SK-N-SH treated with all-trans-retinoic acid at 6 μM for 48 hours (cell line): ENCODE measurements around the gene CHRNA4.

Experiments used
- ATAC-seq: fragments of 200-7000 bp; cut with Tn5 transposase; 3 replicates; pipeline ENCODE4 v1.9.1; 2020; ENCODE audit warnings: mild to moderate bottlenecking, moderate library complexity
- ARNTL ChIP-seq: fragments of 450-650 bp; formaldehyde crosslinking; IDR thresholded peaks from 2 replicates; pipeline ENCODE4 v1.5.0; 2020; ENCODE audit warnings: low read depth, mild to moderate bottlenecking, moderate library complexity, borderline replicate concordance
- BACH2 ChIP-seq: fragments of 250-450 bp; sonication (Bioruptor Pico); IDR thresholded peaks from 2 replicates; pipeline ENCODE4 v1.9.0; 2021; ENCODE audit warnings: mild to moderate bottlenecking, borderline replicate concordance
- CSDC2 ChIP-seq: fragments of 250-450 bp; sonication (Bioruptor Pico); IDR thresholded peaks from 2 replicates; pipeline ENCODE4 v1.5.0; 2020; ENCODE audit warnings: mild to moderate bottlenecking, moderate library complexity
- ESRRG ChIP-seq: fragments of 250-450 bp; sonication (Bioruptor Pico); IDR thresholded peaks from 2 replicates; pipeline ENCODE4 v1.6.1; 2021; ENCODE audit warnings: mild to moderate bottlenecking
- GLIS3 ChIP-seq: fragments of 250-450 bp; sonication (Bioruptor Pico); IDR thresholded peaks from 2 replicates; pipeline ENCODE4 v1.5.0; 2020; ENCODE audit warnings: mild to moderate bottlenecking, moderate library complexity
- ISL1 ChIP-seq: fragments of 250-450 bp; sonication (Bioruptor Pico); IDR thresholded peaks from 2 replicates; pipeline ENCODE4 v2.1.2; 2022; ENCODE audit warnings: mild to moderate bottlenecking, moderate library complexity
- OSR1 ChIP-seq: fragments of 250-450 bp; sonication (Bioruptor Pico); IDR thresholded peaks from 2 replicates; pipeline ENCODE4 v1.8.0; 2022; ENCODE audit warnings: moderate library complexity, mild to moderate bottlenecking, inconsistent platforms
- PPARA ChIP-seq: fragments of 250-450 bp; sonication (Bioruptor Pico); IDR thresholded peaks from 2 replicates; pipeline ENCODE4 v1.5.0; 2020; ENCODE audit warnings: mild to moderate bottlenecking, borderline replicate concordance
- RARB ChIP-seq: fragments of 250-450 bp; sonication (Bioruptor Pico); IDR thresholded peaks from 2 replicates; pipeline ENCODE4 v1.8.0; 2021; ENCODE audit warnings: mild to moderate bottlenecking, moderate library complexity
- SNAI2 ChIP-seq: fragments of 250-450 bp; sonication (Bioruptor Pico); IDR thresholded peaks from 2 replicates; pipeline ENCODE4 v1.5.0; 2020; ENCODE audit warnings: mild to moderate bottlenecking, moderate library complexity
- TCF4 ChIP-seq: fragments of 250-450 bp; sonication (Bioruptor Pico); IDR thresholded peaks from 2 replicates; pipeline ENCODE4 v1.8.0; 2021; ENCODE audit warnings: mild to moderate bottlenecking, moderate library complexity, borderline replicate concordance
- TOX ChIP-seq: fragments of 250-450 bp; sonication (Bioruptor Pico); IDR thresholded peaks from 2 replicates; pipeline ENCODE4 v1.8.0; 2021; ENCODE audit warnings: mild to moderate bottlenecking, moderate library complexity, borderline replicate concordance
- ZC3H10 ChIP-seq: fragments of 250-450 bp; sonication (Bioruptor Pico); IDR thresholded peaks from 2 replicates; pipeline ENCODE4 v1.5.1; 2021; ENCODE audit warnings: mild to moderate bottlenecking, moderate library complexity
- ZFP3 ChIP-seq: fragments of 250-450 bp; sonication (Bioruptor Pico); IDR thresholded peaks from 2 replicates; pipeline ENCODE4 v1.5.0; 2020; ENCODE audit warnings: mild to moderate bottlenecking, moderate library complexity
- ZFP30 ChIP-seq: fragments of 450-650 bp; formaldehyde crosslinking; IDR thresholded peaks from 2 replicates; pipeline ENCODE4 v1.5.0; 2022; ENCODE audit warnings: mild to moderate bottlenecking, moderate library complexity
- ZNF70 ChIP-seq: fragments of 450-650 bp; formaldehyde crosslinking; IDR thresholded peaks from 2 replicates; pipeline ENCODE4 v1.5.0; 2020; ENCODE audit warnings: mild to moderate bottlenecking, moderate library complexity
- ZNF8 ChIP-seq: fragments of 450-650 bp; formaldehyde crosslinking; IDR thresholded peaks from 2 replicates; pipeline ENCODE4 v1.5.0; 2020; ENCODE audit warnings: mild to moderate bottlenecking, moderate library complexity
- TF ChIP-seq, protein P1 (sequence below): fragments of 250-450 bp; sonication (Bioruptor Pico); IDR thresholded peaks from 2 replicates; pipeline ENCODE4 v1.8.0; 2021; ENCODE audit warnings: low read depth, mild to moderate bottlenecking, moderate library complexity, borderline replicate concordance
- TF ChIP-seq, protein P2 (sequence below): fragments of 250-450 bp; sonication (Bioruptor Pico); IDR thresholded peaks from 2 replicates; pipeline ENCODE4 v1.8.0; 2020; ENCODE audit warnings: mild to moderate bottlenecking, moderate library complexity, borderline replicate concordance
- TF ChIP-seq, protein P3 (sequence below): fragments of 250-450 bp; sonication (Bioruptor Pico); IDR thresholded peaks from 2 replicates; pipeline ENCODE4 v1.5.0; 2020; ENCODE audit warnings: mild to moderate bottlenecking, moderate library complexity
- TF ChIP-seq, protein P4 (sequence below): fragments of 250-450 bp; sonication (Bioruptor Pico); IDR thresholded peaks from 2 replicates; pipeline ENCODE4 v1.5.1; 2020; ENCODE audit warnings: low read depth, mild to moderate bottlenecking, moderate library complexity

The CHRNA4 gene

DNA sequence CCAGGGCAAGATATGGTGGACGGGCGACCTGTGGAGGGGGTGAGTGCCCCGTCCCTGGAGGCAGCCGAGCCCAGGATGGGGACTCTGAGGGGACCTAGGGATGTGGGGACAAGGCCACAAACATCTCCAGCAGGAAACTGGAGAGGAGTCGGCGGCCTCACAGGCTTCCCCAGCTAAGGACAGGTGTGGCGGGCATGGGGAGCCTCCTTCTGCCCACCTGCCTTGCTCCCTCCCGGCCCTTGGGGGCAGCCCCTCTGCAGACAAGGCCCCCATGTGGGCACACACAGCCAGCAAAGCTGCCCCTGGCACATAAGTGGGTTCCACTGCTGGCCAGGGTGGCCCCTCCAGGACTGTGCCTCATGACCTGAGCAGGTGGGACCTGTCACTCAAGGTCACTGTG, 4.6 kb downstream of the CHRNA4 start (continued):
- TF ChIP-seq, protein P1, sequence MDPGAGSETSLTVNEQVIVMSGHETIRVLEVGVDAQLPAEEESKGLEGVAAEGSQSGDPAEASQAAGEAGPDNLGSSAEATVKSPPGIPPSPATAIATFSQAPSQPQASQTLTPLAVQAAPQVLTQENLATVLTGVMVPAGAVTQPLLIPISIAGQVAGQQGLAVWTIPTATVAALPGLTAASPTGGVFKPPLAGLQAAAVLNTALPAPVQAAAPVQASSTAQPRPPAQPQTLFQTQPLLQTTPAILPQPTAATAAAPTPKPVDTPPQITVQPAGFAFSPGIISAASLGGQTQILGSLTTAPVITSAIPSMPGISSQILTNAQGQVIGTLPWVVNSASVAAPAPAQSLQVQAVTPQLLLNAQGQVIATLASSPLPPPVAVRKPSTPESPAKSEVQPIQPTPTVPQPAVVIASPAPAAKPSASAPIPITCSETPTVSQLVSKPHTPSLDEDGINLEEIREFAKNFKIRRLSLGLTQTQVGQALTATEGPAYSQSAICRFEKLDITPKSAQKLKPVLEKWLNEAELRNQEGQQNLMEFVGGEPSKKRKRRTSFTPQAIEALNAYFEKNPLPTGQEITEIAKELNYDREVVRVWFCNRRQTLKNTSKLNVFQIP (CRISPR knock-in tag) = no peak

DNA sequence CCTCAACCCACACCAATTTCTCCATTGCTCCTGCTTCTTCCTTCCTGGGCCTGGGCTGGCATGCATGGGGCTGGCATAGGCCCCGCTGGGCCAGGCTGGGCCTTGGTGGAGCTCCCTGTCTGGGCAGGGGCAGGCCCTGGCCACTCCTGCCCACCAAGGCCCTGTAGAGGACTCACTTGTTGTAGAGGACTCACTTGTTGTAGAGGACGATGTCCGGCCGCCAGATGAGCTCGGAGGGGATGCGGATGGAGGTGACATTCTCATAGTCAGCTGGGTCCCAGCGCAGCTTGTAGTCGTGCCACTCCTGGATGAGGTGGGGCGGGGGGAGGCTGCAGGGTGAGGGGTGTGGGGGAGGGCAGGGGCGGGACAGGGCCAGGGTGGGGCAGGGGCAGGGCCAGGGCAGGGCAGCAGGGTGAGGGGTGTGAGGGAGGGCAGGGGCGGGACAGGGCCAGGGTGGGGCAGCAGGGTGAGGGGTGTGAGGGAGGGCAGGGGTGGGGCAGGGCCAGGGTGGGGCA, 5.3 kb downstream of the CHRNA4 start:
- TF ChIP-seq OSR1 (CRISPR knock-in tag) (no peak), ZNF8 (CRISPR knock-in tag) (no peak), ESRRG (CRISPR knock-in tag) (no peak), GLIS3 (no peak), ZC3H10 (CRISPR knock-in tag) (no peak), CSDC2 (CRISPR knock-in tag) (no peak), ISL1 (CRISPR knock-in tag) (no peak), ZFP3 (no peak), RARB (CRISPR knock-in tag) (no peak), TOX (no peak), ZNF70 (CRISPR knock-in tag) (no peak), ZFP30 (no peak), TCF4 (CRISPR knock-in tag) (no peak), ARNTL (CRISPR knock-in tag) (no peak)
- TF ChIP-seq, protein P2, sequence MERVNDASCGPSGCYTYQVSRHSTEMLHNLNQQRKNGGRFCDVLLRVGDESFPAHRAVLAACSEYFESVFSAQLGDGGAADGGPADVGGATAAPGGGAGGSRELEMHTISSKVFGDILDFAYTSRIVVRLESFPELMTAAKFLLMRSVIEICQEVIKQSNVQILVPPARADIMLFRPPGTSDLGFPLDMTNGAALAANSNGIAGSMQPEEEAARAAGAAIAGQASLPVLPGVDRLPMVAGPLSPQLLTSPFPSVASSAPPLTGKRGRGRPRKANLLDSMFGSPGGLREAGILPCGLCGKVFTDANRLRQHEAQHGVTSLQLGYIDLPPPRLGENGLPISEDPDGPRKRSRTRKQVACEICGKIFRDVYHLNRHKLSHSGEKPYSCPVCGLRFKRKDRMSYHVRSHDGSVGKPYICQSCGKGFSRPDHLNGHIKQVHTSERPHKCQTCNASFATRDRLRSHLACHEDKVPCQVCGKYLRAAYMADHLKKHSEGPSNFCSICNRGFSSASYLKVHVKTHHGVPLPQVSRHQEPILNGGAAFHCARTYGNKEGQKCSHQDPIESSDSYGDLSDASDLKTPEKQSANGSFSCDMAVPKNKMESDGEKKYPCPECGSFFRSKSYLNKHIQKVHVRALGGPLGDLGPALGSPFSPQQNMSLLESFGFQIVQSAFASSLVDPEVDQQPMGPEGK (CRISPR knock-in tag) = no peak
- TF ChIP-seq, protein P1 (CRISPR knock-in tag) = no peak
- no peak for ATAC-seq

DNA sequence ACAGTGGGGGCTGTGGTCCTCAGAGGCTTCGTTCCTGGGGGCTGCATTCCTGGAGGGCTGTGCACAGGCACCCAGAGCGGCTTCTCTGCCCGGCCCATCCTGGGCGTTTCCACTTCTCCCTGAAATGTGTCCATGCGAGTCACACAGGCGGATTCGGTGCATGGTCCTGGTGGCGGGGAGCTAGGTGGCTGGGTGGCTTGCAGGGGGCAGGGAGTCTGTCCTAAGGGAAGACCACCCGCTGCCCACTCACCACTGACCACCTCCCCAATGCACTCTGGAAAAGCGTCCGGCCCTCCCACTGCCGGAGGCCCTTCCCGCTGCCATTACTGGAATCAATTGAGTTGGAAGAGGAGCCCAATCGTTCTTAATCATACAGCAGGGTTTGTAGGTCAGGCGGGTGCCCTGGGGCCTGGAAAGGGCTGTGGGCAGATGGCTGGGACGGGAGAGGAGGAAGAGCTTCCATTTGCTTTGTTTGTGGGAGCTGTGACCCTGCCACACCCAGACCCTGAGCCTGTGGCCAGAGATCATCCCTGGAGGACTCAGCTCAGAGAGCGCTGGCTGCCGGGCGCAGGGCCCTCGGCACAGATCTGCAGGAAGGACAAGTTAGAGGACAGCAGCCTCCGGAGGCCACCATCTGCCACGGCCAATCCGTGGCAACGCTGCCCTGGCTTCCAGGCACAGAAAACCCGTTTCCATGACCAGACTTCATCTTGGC, 6.4 kb downstream of the CHRNA4 start:
- no peak for TF ChIP-seq PPARA (CRISPR knock-in tag)
- TF ChIP-seq GLIS3 = no peak
- TF ChIP-seq, protein P2 (CRISPR knock-in tag) = no peak
- TF ChIP-seq ZFP3 = no peak
- TF ChIP-seq ISL1 (CRISPR knock-in tag) = no peak
- TF ChIP-seq SNAI2 (CRISPR knock-in tag) = no peak
- no peak for TF ChIP-seq CSDC2 (CRISPR knock-in tag)
- TF ChIP-seq, protein P3, sequence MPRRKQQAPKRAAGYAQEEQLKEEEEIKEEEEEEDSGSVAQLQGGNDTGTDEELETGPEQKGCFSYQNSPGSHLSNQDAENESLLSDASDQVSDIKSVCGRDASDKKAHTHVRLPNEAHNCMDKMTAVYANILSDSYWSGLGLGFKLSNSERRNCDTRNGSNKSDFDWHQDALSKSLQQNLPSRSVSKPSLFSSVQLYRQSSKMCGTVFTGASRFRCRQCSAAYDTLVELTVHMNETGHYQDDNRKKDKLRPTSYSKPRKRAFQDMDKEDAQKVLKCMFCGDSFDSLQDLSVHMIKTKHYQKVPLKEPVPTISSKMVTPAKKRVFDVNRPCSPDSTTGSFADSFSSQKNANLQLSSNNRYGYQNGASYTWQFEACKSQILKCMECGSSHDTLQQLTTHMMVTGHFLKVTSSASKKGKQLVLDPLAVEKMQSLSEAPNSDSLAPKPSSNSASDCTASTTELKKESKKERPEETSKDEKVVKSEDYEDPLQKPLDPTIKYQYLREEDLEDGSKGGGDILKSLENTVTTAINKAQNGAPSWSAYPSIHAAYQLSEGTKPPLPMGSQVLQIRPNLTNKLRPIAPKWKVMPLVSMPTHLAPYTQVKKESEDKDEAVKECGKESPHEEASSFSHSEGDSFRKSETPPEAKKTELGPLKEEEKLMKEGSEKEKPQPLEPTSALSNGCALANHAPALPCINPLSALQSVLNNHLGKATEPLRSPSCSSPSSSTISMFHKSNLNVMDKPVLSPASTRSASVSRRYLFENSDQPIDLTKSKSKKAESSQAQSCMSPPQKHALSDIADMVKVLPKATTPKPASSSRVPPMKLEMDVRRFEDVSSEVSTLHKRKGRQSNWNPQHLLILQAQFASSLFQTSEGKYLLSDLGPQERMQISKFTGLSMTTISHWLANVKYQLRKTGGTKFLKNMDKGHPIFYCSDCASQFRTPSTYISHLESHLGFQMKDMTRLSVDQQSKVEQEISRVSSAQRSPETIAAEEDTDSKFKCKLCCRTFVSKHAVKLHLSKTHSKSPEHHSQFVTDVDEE (CRISPR knock-in tag) = no peak
- TF ChIP-seq, protein P4, sequence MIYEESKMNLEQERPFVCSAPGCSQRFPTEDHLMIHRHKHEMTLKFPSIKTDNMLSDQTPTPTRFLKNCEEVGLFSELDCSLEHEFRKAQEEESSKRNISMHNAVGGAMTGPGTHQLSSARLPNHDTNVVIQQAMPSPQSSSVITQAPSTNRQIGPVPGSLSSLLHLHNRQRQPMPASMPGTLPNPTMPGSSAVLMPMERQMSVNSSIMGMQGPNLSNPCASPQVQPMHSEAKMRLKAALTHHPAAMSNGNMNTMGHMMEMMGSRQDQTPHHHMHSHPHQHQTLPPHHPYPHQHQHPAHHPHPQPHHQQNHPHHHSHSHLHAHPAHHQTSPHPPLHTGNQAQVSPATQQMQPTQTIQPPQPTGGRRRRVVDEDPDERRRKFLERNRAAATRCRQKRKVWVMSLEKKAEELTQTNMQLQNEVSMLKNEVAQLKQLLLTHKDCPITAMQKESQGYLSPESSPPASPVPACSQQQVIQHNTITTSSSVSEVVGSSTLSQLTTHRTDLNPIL (CRISPR knock-in tag) = no peak
- TF ChIP-seq BACH2 (CRISPR knock-in tag) = no peak
- TF ChIP-seq TOX = no peak
- ATAC-seq = no peak
